ENCODE data around the gene TIMP2.
"Not testable (repeated sequence)": the region's sequence is repeated elsewhere in the genome, so short reads cannot be mapped to it uniquely, and the experiment has no call there.

TIMP2 gene

GRCh38 chr17:78954684-78955083 lies 29.5 kb upstream of the TIMP2 start:
- no peak for DNase-seq

GRCh38 chr17:78953356-78954350 lies 28.5 kb upstream of the TIMP2 start:
- no peak for DNase-seq

GRCh38 chr17:78952706-78953105 lies 27.5 kb upstream of the TIMP2 start:
- no peak for DNase-seq

GRCh38 chr17:78951967-78952551 lies 26.9 kb upstream of the TIMP2 start:
- no peak for DNase-seq

GRCh38 chr17:78950870-78951269 lies 25.7 kb upstream of the TIMP2 start:
- DNase-seq, result no peak

- DNase-seq, result no peak
These were observed 22.3 kb upstream of the TIMP2 start for GRCh38 chr17:78947235-78948149.

GRCh38 chr17:78946631-78947030 lies 21.4 kb upstream of the TIMP2 start:
- DNase-seq, result no peak

GRCh38 chr17:78946131-78946530 lies 20.9 kb upstream of the TIMP2 start:
- no peak for DNase-seq

GRCh38 chr17:78945455-78945854 lies 20.3 kb upstream of the TIMP2 start:
- not testable (repeated sequence) for DNase-seq

- no peak for DNase-seq
These were observed 19.8 kb upstream of the TIMP2 start for GRCh38 chr17:78944956-78945355.

- no peak for DNase-seq
These were observed 18.8 kb upstream of the TIMP2 start for GRCh38 chr17:78944026-78944425.

GRCh38 chr17:78940708-78941107 lies 15.5 kb upstream of the TIMP2 start:
- no peak for DNase-seq

- DNase-seq, result no peak
These were observed 15.1 kb upstream of the TIMP2 start for GRCh38 chr17:78940258-78940657.

GRCh38 chr17:78939615-78940014 lies 14.4 kb upstream of the TIMP2 start:
- DNase-seq, result no peak

- DNase-seq, result no peak
These were observed 12.4 kb upstream of the TIMP2 start for GRCh38 chr17:78937561-78937960.

- DNase-seq, result no peak
These were observed 10.5 kb upstream of the TIMP2 start for GRCh38 chr17:78935419-78936323.

GRCh38 chr17:78934681-78935418 lies 9.7 kb upstream of the TIMP2 start:
- DNase-seq, result no peak

- DNase-seq, result no peak
These were observed 8.9 kb upstream of the TIMP2 start for GRCh38 chr17:78933959-78934568.

GRCh38 chr17:78933025-78933958 lies 8.1 kb upstream of the TIMP2 start:
- no peak for DNase-seq

All from activated naive CD4-positive, alpha-beta T cell (primary cell).